H9 (cell line): ENCODE data around the gene CSMD2. TPM values are rescaled to one million over a fixed set of nuclear protein-coding genes. Genes with fewer than 3 reads are reported as not detected.

Experiments used
- DNase-seq: peaks from one replicate; pipeline ENCODE4 v3.0.0-alpha.2; 2017
- H2AFZ ChIP-seq: one replicate; pipeline ENCODE4 v1.6.1; 2013; ENCODE audit warnings: mild to moderate bottlenecking, low read length, control low read depth, moderate library complexity
- H2AK5ac ChIP-seq: 2 replicates; pipeline ENCODE4 v1.6.1; 2013; ENCODE audit warnings: low read length, control low read depth, mixed read lengths; ENCODE audit not compliant: insufficient read length
- H2BK120ac ChIP-seq: one replicate; pipeline ENCODE4 v1.6.1; 2013; ENCODE audit warnings: low read depth, mild to moderate bottlenecking, low read length, control low read depth, inconsistent platforms; ENCODE audit not compliant: poor library complexity, severe bottlenecking
- H2BK12ac ChIP-seq: 2 replicates; pipeline ENCODE4 v1.6.1; 2013; ENCODE audit warnings: low read length, control low read depth, mixed read lengths, low read depth; ENCODE audit not compliant: insufficient read length
- H2BK15ac ChIP-seq: 2 replicates; pipeline ENCODE4 v1.6.1; 2013; ENCODE audit warnings: low read depth, low read length, control low read depth
- H2BK20ac ChIP-seq: one replicate; pipeline ENCODE4 v1.6.1; 2013; ENCODE audit warnings: low read depth, mild to moderate bottlenecking, low read length, control low read depth, inconsistent platforms; ENCODE audit not compliant: poor library complexity, severe bottlenecking
- H2BK5ac ChIP-seq: 2 replicates; pipeline ENCODE4 v1.6.1; 2013; ENCODE audit warnings: low read length, control low read depth, mixed read lengths; ENCODE audit not compliant: insufficient read length
- H3K14ac ChIP-seq: 2 replicates; pipeline ENCODE4 v1.6.1; 2013; ENCODE audit warnings: low read length, control low read depth; ENCODE audit not compliant: insufficient read depth
- H3K18ac ChIP-seq: 2 replicates; pipeline ENCODE4 v1.6.1; 2013; ENCODE audit warnings: low read depth, mild to moderate bottlenecking, mixed read lengths, low read length, control low read depth; ENCODE audit not compliant: insufficient read length
- H3K23ac ChIP-seq: 2 replicates; pipeline ENCODE4 v1.6.1; 2013; ENCODE audit warnings: low read length, control low read depth, mixed read lengths, low read depth; ENCODE audit not compliant: insufficient read length
- H3K23me2 ChIP-seq: 2 replicates; pipeline ENCODE4 v1.6.1; 2013; ENCODE audit warnings: low read depth, mild to moderate bottlenecking, mixed read lengths, low read length, control low read depth; ENCODE audit not compliant: insufficient read length, poor library complexity, severe bottlenecking
- H3K27ac ChIP-seq: 2 replicates; pipeline ENCODE4 v1.5.1; 2013; ENCODE audit warnings: low read length, control low read depth, mixed read lengths, low read depth; ENCODE audit not compliant: insufficient read length
- H3K27me3 ChIP-seq: 2 replicates; pipeline ENCODE4 v1.6.1; 2013; ENCODE audit warnings: low read length, control low read depth, inconsistent platforms; ENCODE audit not compliant: insufficient read depth
- H3K4ac ChIP-seq: 2 replicates; pipeline ENCODE4 v1.6.1; 2013; ENCODE audit warnings: low read depth, mild to moderate bottlenecking, control low read depth, inconsistent platforms, low read length, moderate library complexity
- H3K4me1 ChIP-seq: 2 replicates; pipeline ENCODE4 v1.6.1; 2013; ENCODE audit warnings: low read length, control low read depth, inconsistent platforms; ENCODE audit not compliant: insufficient read depth
- H3K4me2 ChIP-seq: 2 replicates; pipeline ENCODE4 v1.6.1; 2013; ENCODE audit warnings: low read length, control low read depth, mixed read lengths; ENCODE audit not compliant: insufficient read length, insufficient read depth
- H3K56ac ChIP-seq: 2 replicates; pipeline ENCODE4 v1.6.1; 2013; ENCODE audit warnings: low read depth, mild to moderate bottlenecking, mixed read lengths, low read length, control low read depth; ENCODE audit not compliant: insufficient read length
- H3K79me1 ChIP-seq: 2 replicates; pipeline ENCODE4 v1.6.1; 2013; ENCODE audit warnings: low read depth, mild to moderate bottlenecking, moderate library complexity, low read length, control low read depth, inconsistent platforms; ENCODE audit not compliant: insufficient read depth, poor library complexity, severe bottlenecking
- H3K79me2 ChIP-seq: 2 replicates; pipeline ENCODE4 v1.6.1; 2013; ENCODE audit warnings: low read length, control low read depth, inconsistent platforms; ENCODE audit not compliant: insufficient read depth
- H3K9ac ChIP-seq: 2 replicates; pipeline ENCODE4 v1.6.1; 2013; ENCODE audit warnings: low read length, control low read depth, mixed read lengths; ENCODE audit not compliant: insufficient read length; ENCODE audit errors: extremely low read depth
- H3K9me3 ChIP-seq: one replicate; pipeline ENCODE4 v1.6.1; 2013; ENCODE audit warnings: low read depth, low read length, inconsistent platforms; ENCODE audit not compliant: control insufficient read depth
- H3T11ph ChIP-seq: one replicate; pipeline ENCODE4 v1.6.1; 2013; ENCODE audit warnings: mild to moderate bottlenecking, low read length, control low read depth, inconsistent platforms
- H4K20me1 ChIP-seq: one replicate; pipeline ENCODE4 v1.6.1; 2013; ENCODE audit not compliant: control insufficient read depth, insufficient read length, insufficient read depth
- H4K5ac ChIP-seq: 2 replicates; pipeline ENCODE4 v1.6.1; 2013; ENCODE audit warnings: low read depth, mild to moderate bottlenecking, mixed read lengths, low read length, control low read depth; ENCODE audit not compliant: insufficient read length
- H4K8ac ChIP-seq: replicated peaks from 2 replicates; pipeline ENCODE4 v1.6.1; 2013; ENCODE audit warnings: low read length, control low read depth, mixed read lengths, low read depth; ENCODE audit not compliant: insufficient read length
- H4K91ac ChIP-seq: 2 replicates; pipeline ENCODE4 v1.6.1; 2013; ENCODE audit warnings: low read depth, mild to moderate bottlenecking, moderate library complexity, mixed read lengths, low read length, control low read depth; ENCODE audit not compliant: insufficient read length
- H3K27ac Mint-ChIP-seq, 3 experiments: 2 replicates in 2 of 3; 3 replicates in 1 of 3; pipeline ENCODE4 v1.8.0; 2020 to 2021; ENCODE audit warnings: mixed read lengths in 3 of 3, mild to moderate bottlenecking in 1 of 3, moderate library complexity in 1 of 3
- H3K27me3 Mint-ChIP-seq: 2 replicates; pipeline ENCODE4 v1.8.0; 2021; ENCODE audit warnings: low read depth, mild to moderate bottlenecking, moderate library complexity, mixed read lengths
- H3K36me3 Mint-ChIP-seq, 3 experiments: 2 replicates in 2 of 3; 3 replicates in 1 of 3; pipeline ENCODE4 v1.8.0; 2020 to 2021; ENCODE audit warnings: low read depth in 3 of 3, mixed read lengths in 3 of 3; ENCODE audit not compliant: insufficient read depth in 1 of 3
- H3K4me1 Mint-ChIP-seq, 2 experiments: 2 replicates each; pipeline ENCODE4 v1.8.0; 2020; ENCODE audit warnings: mixed read lengths in 2 of 2
- H3K4me3 Mint-ChIP-seq, 2 experiments: 2 replicates in 1 of 2; 3 replicates in 1 of 2; pipeline ENCODE4 v1.8.0; 2020 to 2021; ENCODE audit warnings: mild to moderate bottlenecking in 2 of 2, mixed read lengths in 2 of 2, moderate library complexity in 1 of 2
- H3K9me3 Mint-ChIP-seq, 2 experiments: 2 replicates in 1 of 2; 3 replicates in 1 of 2; pipeline ENCODE4 v1.8.0; 2020; ENCODE audit warnings: mild to moderate bottlenecking in 2 of 2, mixed read lengths in 2 of 2, moderate library complexity in 1 of 2
- CTCF ChIP-seq: fragments of 200-600 bp; sonication (generic); conservative IDR thresholded peaks from 3 replicates; pipeline ENCODE4 v1.8.0; 2021; ENCODE audit warnings: antibody characterized with exemption, mild to moderate bottlenecking
- WGBS: extraction: QIAGEN DNeasy Blood & Tissue Kit; methylation state at CpG from one replicate; pipeline ENCODE4 v1.1.7; 2013; ENCODE audit warnings: missing lambda C conversion rate, low lambda C conversion rate, mixed read lengths; ENCODE audit not compliant: insufficient read length; ENCODE audit errors: extremely low coverage; 5-methylcytosine and 5-hydroxymethylcytosine counted together
- total RNA-seq: library from RNA; stranded (reverse); gene quantifications from 2 replicates; pipeline ENCODE4 v1.2.1, GENCODE V29; 2021

The CSMD2 gene
- total RNA-seq, 1 experiment from 2014 or later, result 6.4 TPM

GRCh38 chr1:33943978-33944377 is 221.1 kb downstream of the CSMD2 start:
- Mint-ChIP-seq H3K27me3 (no peaks in the 10 kb centered on the region), H3K4me3 (no peak overlapping the region), H3K27ac (no peak overlapping the region), H3K9me3 (no peaks in the 10 kb centered on the region), H3K4me1 (no peaks in the 10 kb centered on the region), H3K36me3 (peaks cover 0 to 3% (median under 1%) of the 10 kb centered on the region in 3 experiments; a peak in 3 of 7 replicates)
- no peaks in the 10 kb centered on the region for H3K23me2 ChIP-seq
- no peaks in the 10 kb centered on the region for H3K4me1 ChIP-seq
- no peak overlapping the region for H2AK5ac ChIP-seq
- H4K20me1 ChIP-seq, result no peaks in the 10 kb centered on the region
- H2BK15ac ChIP-seq, result no peak overlapping the region
- H4K8ac ChIP-seq, result no peak overlapping the region
- no peak overlapping the region for H2BK20ac ChIP-seq
- H4K5ac ChIP-seq, result no peak overlapping the region
- no peaks in the 10 kb centered on the region for H3K79me2 ChIP-seq
- no peak overlapping the region for H3K4me2 ChIP-seq
- H2BK120ac ChIP-seq, result no peak overlapping the region
- H2BK5ac ChIP-seq, result no peak overlapping the region
- H3K14ac ChIP-seq, result no peak overlapping the region
- no peak overlapping the region for H3K27ac ChIP-seq
- H3K27me3 ChIP-seq, result no peaks in the 10 kb centered on the region
- no peak overlapping the region for H3K9ac ChIP-seq
- H3K23ac ChIP-seq, result no peak overlapping the region
- no peaks in the 10 kb centered on the region for H3K9me3 ChIP-seq
- TF ChIP-seq CTCF, result no peak
- H2BK12ac ChIP-seq, result no peak overlapping the region
- H4K91ac ChIP-seq, result no peak overlapping the region
- H3K79me1 ChIP-seq, result no peaks in the 10 kb centered on the region
- H3T11ph ChIP-seq, result no peak overlapping the region
- DNase-seq, result no peak
- no peak overlapping the region for H2AFZ ChIP-seq
- no peak overlapping the region for H3K56ac ChIP-seq
- no CpG with 5 or more reads among the region's 3 CpGs for WGBS
- no peak overlapping the region for H3K18ac ChIP-seq
- no peak overlapping the region for H3K4ac ChIP-seq
